Measurements from ENCODE around the gene TM6SF1.

DNA sequence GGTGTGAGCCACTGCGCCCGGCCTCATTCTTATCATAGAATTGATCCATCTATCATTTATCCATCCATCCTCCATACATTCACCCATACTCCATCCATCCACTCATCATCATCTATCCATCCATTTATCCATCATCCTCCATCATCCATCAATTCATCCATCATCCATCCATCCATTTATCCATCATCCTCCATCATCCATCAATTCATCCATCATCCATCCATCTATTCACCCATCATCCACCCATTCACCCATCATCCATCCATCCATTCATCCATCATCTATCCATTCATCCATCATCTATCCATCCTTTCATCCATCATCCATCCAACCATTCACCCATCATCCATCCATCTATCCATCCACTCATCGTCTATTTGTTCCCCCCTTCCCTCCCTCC, 3.7 kb downstream of the TM6SF1 start:
- TF ChIP-seq EZH2 (IDR thresholded peaks at IDR 0.05; ENCODE audit: low read length, missing control alignments): no peak
- TF ChIP-seq, protein P1, sequence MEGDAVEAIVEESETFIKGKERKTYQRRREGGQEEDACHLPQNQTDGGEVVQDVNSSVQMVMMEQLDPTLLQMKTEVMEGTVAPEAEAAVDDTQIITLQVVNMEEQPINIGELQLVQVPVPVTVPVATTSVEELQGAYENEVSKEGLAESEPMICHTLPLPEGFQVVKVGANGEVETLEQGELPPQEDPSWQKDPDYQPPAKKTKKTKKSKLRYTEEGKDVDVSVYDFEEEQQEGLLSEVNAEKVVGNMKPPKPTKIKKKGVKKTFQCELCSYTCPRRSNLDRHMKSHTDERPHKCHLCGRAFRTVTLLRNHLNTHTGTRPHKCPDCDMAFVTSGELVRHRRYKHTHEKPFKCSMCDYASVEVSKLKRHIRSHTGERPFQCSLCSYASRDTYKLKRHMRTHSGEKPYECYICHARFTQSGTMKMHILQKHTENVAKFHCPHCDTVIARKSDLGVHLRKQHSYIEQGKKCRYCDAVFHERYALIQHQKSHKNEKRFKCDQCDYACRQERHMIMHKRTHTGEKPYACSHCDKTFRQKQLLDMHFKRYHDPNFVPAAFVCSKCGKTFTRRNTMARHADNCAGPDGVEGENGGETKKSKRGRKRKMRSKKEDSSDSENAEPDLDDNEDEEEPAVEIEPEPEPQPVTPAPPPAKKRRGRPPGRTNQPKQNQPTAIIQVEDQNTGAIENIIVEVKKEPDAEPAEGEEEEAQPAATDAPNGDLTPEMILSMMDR (conservative IDR thresholded peaks at IDR 0.05 in 1 of 2, IDR thresholded peaks at IDR 0.05 in 1 of 2; ENCODE audit: low read depth in 1 of 2, low read length in 2 of 2): no peak

Data from fibroblast of lung (primary cell).